Type B pancreatic cell (in vitro differentiated cells): Measurements from ENCODE around the gene SORL1-AS1.

Experiments
- DNase-seq: peaks from one replicate; pipeline ENCODE4 v3.0.0; 2021; ENCODE audit warnings: mixed read lengths; ENCODE audit not compliant: unreplicated experiment; ENCODE audit errors: extremely low spot score
- H3K27ac Mint-ChIP-seq: 2 replicates; pipeline ENCODE4 v1.8.0; 2021; ENCODE audit warnings: mild to moderate bottlenecking, mixed read lengths
- H3K27me3 Mint-ChIP-seq: 2 replicates; pipeline ENCODE4 v1.8.0; 2021; ENCODE audit warnings: mixed read lengths
- H3K36me3 Mint-ChIP-seq: 2 replicates; pipeline ENCODE4 v1.8.0; 2021; ENCODE audit warnings: mixed read lengths
- H3K4me1 Mint-ChIP-seq: one replicate; pipeline ENCODE4 v1.8.0; 2021; ENCODE audit warnings: mixed read lengths; ENCODE audit not compliant: unreplicated experiment
- H3K4me3 Mint-ChIP-seq: 2 replicates; pipeline ENCODE4 v1.8.0; 2021; ENCODE audit warnings: mild to moderate bottlenecking, mixed read lengths
- H3K9me3 Mint-ChIP-seq: 2 replicates; pipeline ENCODE4 v1.8.0; 2021; ENCODE audit warnings: mixed read lengths
- CTCF ChIP-seq: fragments of 200-600 bp; sonication (generic); conservative IDR thresholded peaks from 2 replicates; pipeline ENCODE4 v1.5.0; 2021; ENCODE audit warnings: antibody characterized with exemption, mild to moderate bottlenecking

SORL1-AS1 gene

GRCh38 chr11:121479698-121480238 lies 27.0 kb upstream of the SORL1-AS1 start:
- no peaks in the 10 kb centered on the region for H3K9me3 Mint-ChIP-seq
- H3K36me3 Mint-ChIP-seq = no peaks in the 10 kb centered on the region
- DNase-seq = no peak
- H3K4me3 Mint-ChIP-seq = peak overlapping the region; percentile 49
- H3K4me1 Mint-ChIP-seq = peaks cover 37% of the 10 kb centered on the region
- peak overlapping the region; percentile 94 for H3K27ac Mint-ChIP-seq
- H3K27me3 Mint-ChIP-seq = no peaks in the 10 kb centered on the region
- no peak for TF ChIP-seq CTCF

GRCh38 chr11:121478895-121479697 lies 26.3 kb upstream of the SORL1-AS1 start:
- Mint-ChIP-seq H3K4me1 (peaks cover 33% of the 10 kb centered on the region), H3K27me3 (no peaks in the 10 kb centered on the region), H3K4me3 (peak overlapping the region; percentile 49), H3K27ac (peak overlapping the region; percentile 94), H3K36me3 (no peaks in the 10 kb centered on the region), H3K9me3 (no peaks in the 10 kb centered on the region)
- no peak for TF ChIP-seq CTCF
- no peak for DNase-seq

DNA sequence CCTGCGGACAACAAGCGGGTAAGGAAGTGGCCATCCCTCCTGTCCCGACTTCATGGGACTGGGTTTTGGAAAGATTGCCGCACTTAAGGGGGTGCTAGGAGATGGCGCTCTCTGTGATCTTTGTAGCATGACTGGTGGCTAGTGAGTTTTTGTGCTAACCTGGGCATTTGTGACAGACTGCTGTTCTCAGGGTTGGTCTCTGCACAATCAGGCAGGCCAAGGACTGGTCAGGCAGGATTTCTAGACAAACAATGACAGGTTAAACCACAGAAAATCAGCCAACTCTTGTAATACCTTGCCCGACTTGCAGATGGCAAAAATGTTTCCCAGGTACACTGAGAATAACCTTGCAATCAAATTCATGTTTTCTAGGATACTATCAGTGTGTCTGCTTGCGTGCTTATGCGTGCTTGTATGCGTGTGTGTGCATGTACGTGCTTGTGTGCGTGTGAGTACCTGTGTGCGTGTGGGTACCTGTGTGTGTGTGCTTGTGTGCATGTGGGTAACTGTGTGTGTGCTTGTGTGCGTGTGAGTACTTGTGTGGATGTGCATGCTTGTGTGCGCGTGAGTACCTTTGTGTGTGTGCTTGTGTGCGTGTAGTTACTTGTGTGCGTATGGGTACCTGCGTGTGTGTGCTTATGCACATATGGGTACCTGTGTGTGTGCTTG lies 25.6 kb upstream of the SORL1-AS1 start:
- Mint-ChIP-seq H3K27ac (peak overlapping the region; percentile 94), H3K9me3 (no peaks in the 10 kb centered on the region), H3K4me3 (peak overlapping the region; percentile 39), H3K4me1 (peaks cover 34% of the 10 kb centered on the region), H3K27me3 (no peaks in the 10 kb centered on the region), H3K36me3 (peaks cover 1% of the 10 kb centered on the region)
- DNase-seq = no peak
- no peak for TF ChIP-seq CTCF

DNA sequence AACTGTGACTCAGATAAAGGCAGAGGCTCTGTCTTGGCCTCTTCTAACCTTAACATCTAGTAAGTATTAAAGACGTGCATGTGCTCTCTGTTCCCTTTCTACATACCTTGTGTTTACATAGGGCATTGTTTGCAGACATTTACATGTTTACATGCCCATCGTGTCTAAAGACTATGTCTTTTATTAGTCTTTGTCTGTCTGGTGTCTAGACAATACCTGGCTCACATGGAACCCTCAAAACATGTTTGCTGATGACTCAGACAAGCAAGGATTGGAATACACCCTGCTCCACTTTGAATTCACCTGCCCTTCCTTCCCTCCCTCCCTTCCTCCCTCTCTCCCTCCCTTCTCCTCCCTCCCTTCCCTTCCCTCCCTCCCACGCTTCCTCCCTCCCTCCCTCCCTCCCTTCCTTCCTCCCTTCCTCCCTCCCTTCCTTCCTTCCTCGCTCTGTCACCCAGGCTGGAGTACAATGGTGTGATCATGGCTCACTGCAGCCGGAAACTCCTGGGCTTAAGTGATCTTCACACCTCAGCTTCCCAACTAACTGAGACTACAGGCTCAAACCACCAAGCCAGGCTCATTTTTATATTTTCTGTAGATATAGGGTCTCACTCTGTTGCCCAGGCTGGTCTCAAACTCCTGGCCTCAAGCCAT lies 23.7 kb upstream of the SORL1-AS1 start:
- H3K9me3 Mint-ChIP-seq = no peaks in the 10 kb centered on the region
- no peak overlapping the region for H3K27ac Mint-ChIP-seq
- TF ChIP-seq CTCF = no peak
- peaks cover 28% of the 10 kb centered on the region for H3K4me1 Mint-ChIP-seq
- no peaks in the 10 kb centered on the region for H3K27me3 Mint-ChIP-seq
- no peak for DNase-seq
- H3K4me3 Mint-ChIP-seq = no peak overlapping the region
- peaks cover 5% of the 10 kb centered on the region for H3K36me3 Mint-ChIP-seq

- H3K4me1 Mint-ChIP-seq = peaks cover 25% of the 10 kb centered on the region
- no peak for TF ChIP-seq CTCF
- no peaks in the 10 kb centered on the region for H3K9me3 Mint-ChIP-seq
- H3K36me3 Mint-ChIP-seq = peaks cover 13% of the 10 kb centered on the region
- no peak for DNase-seq
- H3K27me3 Mint-ChIP-seq = no peaks in the 10 kb centered on the region
- no peak overlapping the region for H3K27ac Mint-ChIP-seq
- no peak overlapping the region for H3K4me3 Mint-ChIP-seq
Measured at GRCh38 chr11:121474680-121475079, 21.9 kb upstream of the SORL1-AS1 start.
